Right lobe of liver (tissue), 4 donors: Measurements from ENCODE around the gene CCNQ.

Source experiments
- POLR2A ChIP-seq: fragments of 450-650 bp; IDR thresholded peaks from one replicate; pipeline ENCODE4 v1.6.1; 2017; ENCODE audit warnings: antibody characterized with exemption, mild to moderate bottlenecking
- TF ChIP-seq, protein P1 (sequence below), 4 donors: fragments of 200-600 bp in 3 of 4; fragments of 450-650 bp in 1 of 4; IDR thresholded peaks; one replicate each; pipeline versions ENCODE4 v1.5.1 to v1.8.0; 2016 to 2022; ENCODE audit warnings: antibody characterized with exemption in 4 of 4, mild to moderate bottlenecking in 2 of 4
- donor health status: DM: no; HTN: no; CAD: no.
- donor health status: DM: no; HTN: no; CAD: no.
- donor health status: DM: no; HTN: yes; CAD: no.

DNA sequence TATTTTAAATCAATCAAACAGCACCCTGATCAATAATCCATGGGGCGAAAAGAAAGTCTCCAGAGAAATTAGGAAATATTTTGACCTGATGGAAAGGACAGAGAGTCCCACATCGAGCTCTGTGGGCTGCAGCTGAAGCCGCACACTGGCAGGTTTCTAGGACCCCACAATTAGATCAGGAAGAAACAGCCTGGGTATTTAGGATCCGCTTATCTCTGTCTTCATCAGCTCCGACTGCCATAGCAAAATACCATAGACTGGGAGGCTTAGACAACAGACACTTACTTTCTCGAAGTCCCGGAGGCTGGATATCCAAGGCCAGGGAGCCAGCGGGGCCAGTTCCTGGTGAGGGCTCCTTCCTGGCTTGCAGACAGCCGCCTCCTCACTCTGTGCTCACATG is 36.4 kb downstream of the CCNQ start:
- TF ChIP-seq, protein P1, sequence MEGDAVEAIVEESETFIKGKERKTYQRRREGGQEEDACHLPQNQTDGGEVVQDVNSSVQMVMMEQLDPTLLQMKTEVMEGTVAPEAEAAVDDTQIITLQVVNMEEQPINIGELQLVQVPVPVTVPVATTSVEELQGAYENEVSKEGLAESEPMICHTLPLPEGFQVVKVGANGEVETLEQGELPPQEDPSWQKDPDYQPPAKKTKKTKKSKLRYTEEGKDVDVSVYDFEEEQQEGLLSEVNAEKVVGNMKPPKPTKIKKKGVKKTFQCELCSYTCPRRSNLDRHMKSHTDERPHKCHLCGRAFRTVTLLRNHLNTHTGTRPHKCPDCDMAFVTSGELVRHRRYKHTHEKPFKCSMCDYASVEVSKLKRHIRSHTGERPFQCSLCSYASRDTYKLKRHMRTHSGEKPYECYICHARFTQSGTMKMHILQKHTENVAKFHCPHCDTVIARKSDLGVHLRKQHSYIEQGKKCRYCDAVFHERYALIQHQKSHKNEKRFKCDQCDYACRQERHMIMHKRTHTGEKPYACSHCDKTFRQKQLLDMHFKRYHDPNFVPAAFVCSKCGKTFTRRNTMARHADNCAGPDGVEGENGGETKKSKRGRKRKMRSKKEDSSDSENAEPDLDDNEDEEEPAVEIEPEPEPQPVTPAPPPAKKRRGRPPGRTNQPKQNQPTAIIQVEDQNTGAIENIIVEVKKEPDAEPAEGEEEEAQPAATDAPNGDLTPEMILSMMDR (IDR thresholded peaks at IDR 0.05): no peak
- no peak for TF ChIP-seq POLR2A
